Activated T-cell treated with anti-CD3 and anti-CD28 coated beads, Interleukin-2, amount 50 U/mL, for 4 hours (primary cell): Measurements from ENCODE around the gene GAL. TPM values are rescaled to one million over a fixed set of nuclear protein-coding genes. Genes with fewer than 3 reads are reported as not detected.
"Not testable (repeated sequence)": the region's sequence is repeated elsewhere in the genome, so short reads cannot be mapped to it uniquely, and the experiment has no call there.

ENCODE experiments used
- ATAC-seq, 2 donors: fragments of 200-7000 bp; cut with Tn5 transposase; one replicate each; pipeline ENCODE4 v1.10.0; 2021
- DNase-seq: peaks from one replicate; pipeline ENCODE4 v3.0.0-alpha.2; 2020
- H3K27me3 Mint-ChIP-seq: one replicate; pipeline ENCODE4 v1.8.0; 2021; ENCODE audit warnings: low read depth, mixed read lengths
- H3K36me3 Mint-ChIP-seq: one replicate; pipeline ENCODE4 v1.8.0; 2022; ENCODE audit warnings: mixed read lengths; ENCODE audit not compliant: insufficient read depth
- H3K4me1 Mint-ChIP-seq: one replicate; pipeline ENCODE4 v1.8.0; 2021; ENCODE audit warnings: low read depth, mixed read lengths
- H3K4me3 Mint-ChIP-seq: one replicate; pipeline ENCODE4 v1.8.0; 2021; ENCODE audit warnings: mild to moderate bottlenecking, moderate library complexity, mixed read lengths
- H3K9me3 Mint-ChIP-seq: one replicate; pipeline ENCODE4 v1.8.0; 2021; ENCODE audit warnings: mixed read lengths
- total RNA-seq, 3 donors: library from RNA; stranded (reverse); gene quantifications; one replicate each; pipeline ENCODE4 v1.2.1, GENCODE V29; 2021

The GAL gene
- total RNA-seq, result 1 to 10 TPM; 2.7 to 5.5 (median 3.6) TPM

- Mint-ChIP-seq H3K36me3 (no peaks in the 10 kb centered on the region), H3K4me3 (no peak within 1 kb of the TSS), H3K4me1 (peaks cover 5% of the 10 kb centered on the region), H3K9me3 (no peaks in the 10 kb centered on the region), H3K27me3 (peaks cover 46% of the 10 kb centered on the region)
- no peak for DNase-seq
- ATAC-seq, result peak; percentile 80 to 83
These were observed at the start of gene GAL for GRCh38 chr11:68684385-68685356. Gene GAL, plus strand, starts transcription at chr11:68684544. Its CDS starts 380 bp downstream, at chr11:68684924.

GRCh38 chr11:68634606-68635005, 49.7 kb upstream of the GAL start:
- not testable (repeated sequence) for H3K9me3 Mint-ChIP-seq, H3K36me3 Mint-ChIP-seq, DNase-seq, H3K4me3 Mint-ChIP-seq, H3K4me1 Mint-ChIP-seq, ATAC-seq
- peaks cover 16% of the 10 kb centered on the region for H3K27me3 Mint-ChIP-seq

GRCh38 chr11:68635172-68635571, 49.2 kb upstream of the GAL start:
- H3K27me3 Mint-ChIP-seq, result peaks cover 17% of the 10 kb centered on the region
- not testable (repeated sequence) for H3K36me3 Mint-ChIP-seq, H3K9me3 Mint-ChIP-seq, H3K4me3 Mint-ChIP-seq, DNase-seq, H3K4me1 Mint-ChIP-seq, ATAC-seq

GRCh38 chr11:68635883-68636282, 48.5 kb upstream of the GAL start:
- not testable (repeated sequence) for H3K4me3 Mint-ChIP-seq, H3K9me3 Mint-ChIP-seq, DNase-seq, H3K4me1 Mint-ChIP-seq, ATAC-seq, H3K36me3 Mint-ChIP-seq
- peaks cover 19% of the 10 kb centered on the region for H3K27me3 Mint-ChIP-seq

GRCh38 chr11:68639322-68639721, 45.0 kb upstream of the GAL start:
- H3K9me3 Mint-ChIP-seq, DNase-seq, H3K4me3 Mint-ChIP-seq, H3K36me3 Mint-ChIP-seq, H3K4me1 Mint-ChIP-seq, ATAC-seq: not testable (repeated sequence)
- H3K27me3 Mint-ChIP-seq, result peaks cover 21% of the 10 kb centered on the region

- ATAC-seq, result no peak
These were observed 42.5 kb upstream of the GAL start for GRCh38 chr11:68641880-68642279.

DNA sequence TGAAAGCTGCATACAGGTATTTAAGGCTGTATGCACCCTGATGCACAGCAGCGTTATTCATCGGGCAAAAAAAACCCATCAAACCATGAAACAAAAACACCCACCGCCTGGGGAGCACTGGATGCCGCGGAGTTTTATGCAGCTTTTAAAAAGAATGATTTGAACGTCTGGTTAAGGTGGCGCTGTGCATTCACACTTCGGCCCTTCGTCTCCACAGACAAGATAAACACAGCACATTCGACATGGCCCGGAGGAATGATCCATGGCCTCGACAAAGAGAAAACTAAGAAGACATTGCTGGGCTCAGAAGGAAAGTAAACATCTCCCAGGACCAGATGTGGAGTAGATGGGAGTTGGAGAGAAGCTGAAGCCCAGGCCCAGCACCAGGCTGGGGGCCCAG, 40.8 kb upstream of the GAL start:
- Mint-ChIP-seq H3K27me3 (peaks cover 15% of the 10 kb centered on the region), H3K4me1 (no peaks in the 10 kb centered on the region), H3K9me3 (peaks cover 13% of the 10 kb centered on the region), H3K36me3 (no peaks in the 10 kb centered on the region), H3K4me3 (no peak overlapping the region)
- DNase-seq, result no peak
- no peak for ATAC-seq

More at GRCh38 chr11:68641880-68642279, 42.5 kb upstream of the GAL start:
- DNase-seq, result no peak
- H3K36me3 Mint-ChIP-seq, result no peaks in the 10 kb centered on the region
- H3K27me3 Mint-ChIP-seq, result peaks cover 18% of the 10 kb centered on the region
- H3K4me1 Mint-ChIP-seq, result no peaks in the 10 kb centered on the region
- H3K4me3 Mint-ChIP-seq, result no peak overlapping the region
- H3K9me3 Mint-ChIP-seq, result peaks cover 8% of the 10 kb centered on the region

- Mint-ChIP-seq H3K4me3 (no peak overlapping the region), H3K36me3 (no peaks in the 10 kb centered on the region), H3K27me3 (peaks cover 15% of the 10 kb centered on the region), H3K4me1 (no peaks in the 10 kb centered on the region), H3K9me3 (peaks cover 13% of the 10 kb centered on the region)
- no peak for DNase-seq
- no peak for ATAC-seq
These were observed 37.5 kb upstream of the GAL start for GRCh38 chr11:68646832-68647231.

DNA sequence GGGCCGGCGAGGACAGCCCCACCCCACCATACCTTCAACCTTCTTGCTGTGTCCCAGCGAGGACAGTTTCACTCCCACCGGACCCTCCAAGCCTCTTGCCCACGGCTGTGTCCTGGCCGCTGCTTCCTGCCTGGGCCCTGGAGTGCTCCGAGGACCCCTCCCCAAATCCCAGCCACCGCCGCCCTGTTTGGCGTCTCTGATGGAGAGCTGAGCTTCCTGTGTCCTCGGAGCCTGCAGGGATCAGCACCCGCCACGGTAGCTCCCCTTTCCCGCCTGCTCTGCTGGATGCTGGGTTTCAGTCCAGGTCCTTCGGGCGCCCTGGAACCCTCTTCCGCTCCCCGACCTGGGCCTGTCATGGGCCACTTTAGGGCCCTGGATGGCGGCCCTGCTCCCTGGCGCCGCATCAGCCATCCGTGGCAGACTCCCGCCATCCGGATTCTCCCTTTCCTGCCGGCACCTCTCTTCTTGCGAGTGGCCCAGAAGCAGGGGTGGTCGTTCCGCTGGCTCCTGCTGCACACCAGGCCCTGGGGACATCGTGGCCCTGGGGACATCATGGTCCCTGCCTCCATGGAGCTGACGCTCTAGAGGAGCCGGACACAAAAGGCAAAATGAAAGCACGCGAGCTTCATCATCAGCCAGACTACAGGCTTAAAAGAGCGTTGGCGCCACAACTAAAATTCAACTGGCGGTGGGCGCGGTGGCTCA, 34.3 kb upstream of the GAL start:
- no peaks in the 10 kb centered on the region for H3K36me3 Mint-ChIP-seq
- no peaks in the 10 kb centered on the region for H3K4me1 Mint-ChIP-seq
- no peak overlapping the region for H3K4me3 Mint-ChIP-seq
- H3K9me3 Mint-ChIP-seq, result peaks cover 14% of the 10 kb centered on the region
- ATAC-seq (no peak), DNase-seq (no peak)
- H3K27me3 Mint-ChIP-seq, result peaks cover 17% of the 10 kb centered on the region

GRCh38 chr11:68650801-68651200, 33.5 kb upstream of the GAL start:
- H3K27me3 Mint-ChIP-seq, result peaks cover 20% of the 10 kb centered on the region
- ATAC-seq, result no peak
- H3K4me3 Mint-ChIP-seq, result no peak overlapping the region
- H3K9me3 Mint-ChIP-seq, result peaks cover 20% of the 10 kb centered on the region
- H3K36me3 Mint-ChIP-seq, result no peaks in the 10 kb centered on the region
- H3K4me1 Mint-ChIP-seq, result no peaks in the 10 kb centered on the region
- no peak for DNase-seq

DNA sequence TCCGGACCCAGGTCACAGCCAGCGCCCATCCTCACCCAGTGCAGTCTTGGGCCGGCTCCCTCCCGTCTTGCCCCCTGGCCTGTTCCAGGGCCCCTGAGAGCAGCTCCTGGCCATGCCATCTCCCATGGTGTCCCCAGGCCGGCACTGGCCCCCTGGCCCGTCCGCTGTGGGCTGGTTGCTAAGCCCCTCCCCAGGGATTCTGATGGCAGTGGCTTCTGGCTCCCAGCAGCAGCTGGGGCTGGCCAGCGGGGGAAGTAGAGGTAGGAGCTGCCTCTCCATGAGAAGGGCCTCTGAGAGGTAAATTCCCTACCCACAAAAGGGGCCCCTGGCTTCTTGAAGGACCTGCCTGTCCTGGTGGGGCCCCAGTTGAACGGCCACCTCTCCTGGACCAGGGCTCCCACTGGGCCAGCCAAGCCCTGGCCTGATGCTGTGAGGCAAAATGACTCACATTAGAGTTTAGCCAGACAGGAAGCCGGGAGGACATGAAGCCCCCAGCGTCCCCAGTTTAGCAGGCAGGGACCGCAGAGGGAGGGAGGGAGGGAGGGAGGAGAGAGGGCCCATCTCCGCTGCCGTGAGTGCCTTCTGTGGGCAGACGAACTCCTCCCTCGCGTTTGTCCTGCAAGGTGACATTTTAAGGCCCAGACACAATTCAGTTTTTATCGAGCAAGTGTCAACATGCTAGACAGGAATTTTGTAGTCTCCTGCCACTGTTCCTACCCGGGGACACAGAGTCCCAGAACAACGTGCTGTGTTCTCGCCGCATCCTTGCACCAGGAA, 32.9 kb upstream of the GAL start:
- no peaks in the 10 kb centered on the region for H3K4me1 Mint-ChIP-seq
- no peak overlapping the region for H3K4me3 Mint-ChIP-seq
- ATAC-seq (no peak), DNase-seq (no peak)
- no peaks in the 10 kb centered on the region for H3K36me3 Mint-ChIP-seq
- H3K9me3 Mint-ChIP-seq, result peaks cover 15% of the 10 kb centered on the region
- peaks cover 16% of the 10 kb centered on the region for H3K27me3 Mint-ChIP-seq

DNA sequence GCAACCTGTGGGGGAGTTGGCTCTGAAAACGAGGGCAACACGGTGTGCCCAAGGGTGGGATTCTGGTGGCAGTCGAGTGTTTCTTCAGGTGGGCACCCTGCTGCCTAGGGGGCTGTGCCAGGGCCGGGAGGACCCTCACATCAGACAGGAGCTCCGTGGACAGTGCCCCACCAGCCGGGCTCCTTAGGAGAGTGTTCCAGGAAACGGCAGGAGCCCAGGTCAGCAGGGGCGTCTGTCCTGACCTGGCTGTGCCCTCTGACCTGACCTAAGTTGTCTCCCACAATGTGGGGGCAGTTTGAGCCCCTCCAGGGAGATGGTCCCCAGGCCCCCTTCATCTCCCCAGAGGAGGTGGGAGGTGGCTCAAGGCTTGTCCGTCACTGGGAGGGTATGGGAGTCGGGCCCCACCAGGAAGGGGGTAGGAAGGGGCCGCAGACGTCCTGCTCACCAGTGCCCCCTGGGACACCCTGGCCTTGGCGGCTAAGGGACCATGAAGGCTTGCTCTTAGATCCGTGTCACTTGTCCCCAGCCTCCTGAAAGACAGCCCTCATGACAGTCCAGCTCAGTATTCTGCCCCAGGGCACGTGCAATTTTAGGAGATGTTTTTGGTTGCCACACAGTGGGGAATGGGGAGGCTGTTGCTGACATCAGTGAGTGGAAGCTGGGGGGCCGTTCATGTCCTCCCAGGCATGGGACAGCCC, 32.2 kb upstream of the GAL start:
- Mint-ChIP-seq H3K36me3 (no peaks in the 10 kb centered on the region), H3K9me3 (peaks cover 10% of the 10 kb centered on the region), H3K27me3 (peaks cover 14% of the 10 kb centered on the region), H3K4me1 (no peaks in the 10 kb centered on the region), H3K4me3 (no peak overlapping the region)
- ATAC-seq (no peak), DNase-seq (no peak)

GRCh38 chr11:68652683-68653156, 31.6 kb upstream of the GAL start:
- Mint-ChIP-seq H3K27me3 (peaks cover 16% of the 10 kb centered on the region), H3K4me1 (no peaks in the 10 kb centered on the region), H3K4me3 (no peak overlapping the region), H3K9me3 (peaks cover 6% of the 10 kb centered on the region), H3K36me3 (no peaks in the 10 kb centered on the region)
- no peak for ATAC-seq
- DNase-seq, result no peak
